ENCODE measurements around the gene ODAPH.

ODAPH gene

GRCh38 chr4:75545526-75545925, 10.3 kb upstream of the ODAPH start:
- no peak for DNase-seq

- peak; percentile 53 to 56 for DNase-seq
Measured at GRCh38 chr4:75547647-75548387, 8.0 kb upstream of the ODAPH start.

GRCh38 chr4:75549019-75549418, 6.8 kb upstream of the ODAPH start:
- no peak for DNase-seq

GRCh38 chr4:75552452-75552851, 3.4 kb upstream of the ODAPH start:
- DNase-seq = no peak

- no peak for DNase-seq
Measured at GRCh38 chr4:75557696-75558095, 1.8 kb downstream of the ODAPH start.

GRCh38 chr4:75561789-75562188, 5.9 kb downstream of the ODAPH start:
- no peak for DNase-seq

- DNase-seq = no peak
Measured at GRCh38 chr4:75564023-75564422, 8.2 kb downstream of the ODAPH start.

GRCh38 chr4:75565481-75565880, 9.6 kb downstream of the ODAPH start:
- DNase-seq = peak; percentile 24 to 40

- DNase-seq = no peak
Measured at GRCh38 chr4:75566911-75567310, 11.0 kb downstream of the ODAPH start.

GRCh38 chr4:75567725-75568124, 11.9 kb downstream of the ODAPH start:
- DNase-seq = peak in 1 of 2 donors; percentile 6

- no peak for DNase-seq
Measured at GRCh38 chr4:75584067-75584466, 28.2 kb downstream of the ODAPH start.

- DNase-seq = no peak
Measured at GRCh38 chr4:75593393-75593792, 37.5 kb downstream of the ODAPH start.

GRCh38 chr4:75596061-75596460, 40.2 kb downstream of the ODAPH start:
- DNase-seq = no peak

GRCh38 chr4:75598390-75598789, 42.5 kb downstream of the ODAPH start:
- peak in 1 of 2 donors; percentile 40 for DNase-seq

GRCh38 chr4:75599647-75600046, 43.8 kb downstream of the ODAPH start:
- DNase-seq = no peak

GRCh38 chr4:75605928-75606327, 50.1 kb downstream of the ODAPH start:
- DNase-seq = no peak

- no peak for DNase-seq
Measured at GRCh38 chr4:75612306-75612705, 56.4 kb downstream of the ODAPH start.
